G401.6 (cell line): ENCODE measurements around the gene WASF2.
"Not testable (repeated sequence)": the region's sequence is repeated elsewhere in the genome, so short reads cannot be mapped to it uniquely, and the experiment has no call there.

Experiments used
- FAIRE-seq: peaks from 2 replicates; lab custom pipeline; 2012; peaks lifted over from hg19 to GRCh38; lab: Jason Lieb, UNC

The WASF2 gene

GRCh38 chr1:27521861-27522431, 32.0 kb upstream of the WASF2 start:
- no peak for FAIRE-seq

DNA sequence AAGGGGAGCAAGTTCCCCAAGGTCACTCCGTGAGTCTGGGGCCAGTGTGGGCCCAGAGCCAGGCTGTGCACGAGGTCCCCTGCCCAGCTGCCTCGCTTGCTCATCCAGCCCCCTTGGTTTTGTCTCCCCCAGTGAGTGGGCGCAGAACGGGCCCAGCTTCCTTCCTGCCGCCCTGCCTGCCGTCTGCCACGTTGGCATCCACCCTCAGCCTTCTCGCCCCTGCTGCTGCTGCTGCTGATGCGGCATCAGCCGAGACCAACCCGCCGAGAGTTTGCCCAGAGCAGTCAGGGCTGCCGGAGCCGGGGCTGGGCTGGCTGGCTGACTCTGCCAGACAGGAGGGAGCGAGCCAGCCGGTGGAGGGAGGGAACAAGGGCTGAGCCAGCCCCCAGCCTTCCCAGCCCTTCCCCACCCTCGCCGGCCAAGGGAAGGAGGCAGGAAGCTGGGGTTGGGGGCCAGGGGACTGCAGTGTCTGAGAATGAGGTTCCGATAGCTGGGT, 31.4 kb upstream of the WASF2 start:
- no peak for FAIRE-seq

- no peak for FAIRE-seq
Measured at GRCh38 chr1:27520651-27521050, 30.7 kb upstream of the WASF2 start.

GRCh38 chr1:27519331-27520258, 29.6 kb upstream of the WASF2 start:
- no peak for FAIRE-seq

DNA sequence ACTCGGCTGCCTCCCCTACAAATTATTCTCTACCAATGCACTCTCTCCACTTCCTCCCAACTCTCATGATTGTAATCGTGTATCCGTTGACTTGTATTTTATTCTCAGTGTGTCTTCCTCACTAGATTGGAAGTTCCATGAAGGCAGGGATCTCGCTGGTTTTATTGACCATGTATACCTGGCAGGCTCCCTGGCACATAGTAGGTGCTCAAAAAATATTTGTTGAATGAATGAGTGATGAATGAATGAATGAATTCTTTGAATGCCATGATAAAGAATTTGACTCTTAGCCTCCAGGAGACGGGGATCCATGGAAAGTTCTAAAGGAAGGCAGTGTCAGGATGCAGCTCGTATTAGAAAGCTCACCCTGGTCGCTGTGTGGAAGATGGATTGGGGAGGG, 28.8 kb upstream of the WASF2 start:
- no peak for FAIRE-seq

GRCh38 chr1:27517907-27518718, 28.1 kb upstream of the WASF2 start:
- no peak for FAIRE-seq

GRCh38 chr1:27517301-27517700, 27.3 kb upstream of the WASF2 start:
- FAIRE-seq: no peak

DNA sequence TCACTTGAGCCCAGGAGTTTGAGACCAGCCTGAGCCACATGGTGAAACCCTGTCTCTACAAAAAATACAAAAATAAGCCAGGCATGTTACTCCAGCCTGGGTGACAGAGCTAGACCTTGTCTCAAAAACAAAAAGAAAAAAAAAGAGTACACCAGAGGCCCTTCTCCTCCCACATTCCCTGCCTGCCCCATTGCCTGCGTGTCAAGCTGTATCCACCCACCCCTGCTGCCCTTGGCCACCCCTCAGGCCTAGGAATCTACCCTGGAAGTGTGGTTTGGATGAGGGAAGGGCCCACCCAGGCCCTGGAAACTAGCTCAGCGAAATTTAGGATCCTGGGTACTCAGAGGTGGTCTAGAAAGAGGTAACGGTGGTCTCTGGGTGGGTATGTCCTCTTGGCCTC, 25.7 kb upstream of the WASF2 start:
- FAIRE-seq: no peak

DNA sequence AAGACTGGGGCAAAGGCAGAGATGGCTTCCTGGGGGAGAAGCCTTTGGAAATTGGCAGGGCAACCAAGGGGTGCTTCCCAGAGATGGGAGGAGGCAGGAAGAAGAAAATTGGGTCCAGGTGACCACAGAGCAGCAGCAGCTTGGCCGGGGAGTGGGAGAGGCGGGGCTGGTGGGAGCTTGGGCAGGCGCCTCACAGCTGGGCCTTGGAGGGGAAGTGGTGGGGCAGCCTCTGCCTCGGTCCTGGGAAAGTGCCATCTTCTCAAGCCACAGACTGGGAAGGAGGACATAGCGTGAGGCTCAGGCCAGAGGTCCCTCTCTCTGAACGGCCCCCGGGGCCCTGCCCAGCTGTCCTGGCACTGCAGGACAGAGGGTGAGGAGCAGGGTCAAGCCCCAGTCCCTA, 24.0 kb upstream of the WASF2 start:
- FAIRE-seq: no peak

DNA sequence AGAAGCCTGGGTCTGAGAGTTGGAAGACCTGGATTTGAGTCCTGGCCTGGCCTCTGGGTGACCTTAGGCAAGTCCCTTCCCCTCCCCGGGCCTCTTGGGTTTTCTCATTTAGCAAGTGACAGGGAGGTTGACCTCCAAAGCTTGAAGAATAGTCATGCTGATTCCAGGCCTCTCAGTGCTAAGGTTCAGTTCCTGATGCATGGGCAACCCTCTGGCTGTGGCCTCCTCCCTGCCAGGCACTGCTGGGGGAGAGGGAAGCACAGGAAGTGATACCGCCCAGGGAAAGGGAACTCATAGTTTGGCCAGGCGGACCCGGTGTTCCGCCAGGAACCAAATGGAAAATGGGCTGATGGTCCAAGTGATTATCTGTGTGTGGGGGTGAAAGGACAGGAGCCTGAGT, 23.6 kb upstream of the WASF2 start:
- FAIRE-seq: no peak

- no peak for FAIRE-seq
Measured at GRCh38 chr1:27509127-27510080, 19.4 kb upstream of the WASF2 start.

DNA sequence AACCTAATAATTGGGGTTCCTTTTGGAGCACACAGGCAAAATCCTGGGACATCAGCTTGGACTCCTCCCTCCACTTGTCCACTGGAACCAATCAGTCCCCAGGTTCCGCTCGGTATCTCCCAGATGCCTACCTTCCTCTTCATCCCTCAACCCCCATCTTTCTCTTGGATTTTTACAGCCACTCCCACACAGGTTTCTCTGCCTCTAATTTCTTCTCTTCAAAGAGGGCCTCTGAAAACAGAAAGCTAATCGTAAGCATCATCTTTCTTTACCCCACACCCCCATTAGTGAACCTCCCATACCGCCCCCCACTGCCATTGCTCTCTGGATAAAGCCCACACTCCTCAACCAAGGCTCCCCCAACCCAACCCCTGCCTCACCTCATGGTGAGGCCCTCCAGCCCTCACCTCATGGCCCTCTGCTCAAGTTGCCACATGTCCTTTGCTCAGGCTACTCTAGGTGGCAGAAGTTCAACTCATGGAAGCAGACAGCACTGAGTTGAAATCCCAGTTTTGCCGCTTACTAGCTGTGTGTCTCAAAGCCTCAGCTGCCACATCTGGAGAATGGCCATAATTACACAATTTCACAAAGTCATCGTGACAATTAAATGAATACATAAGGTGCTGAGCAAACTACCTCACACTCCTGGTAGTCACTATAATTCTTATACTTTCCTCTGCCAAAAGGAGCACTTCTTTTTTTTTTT, 18.1 kb upstream of the WASF2 start:
- FAIRE-seq: no peak

- FAIRE-seq: no peak
Measured at GRCh38 chr1:27506703-27507102, 16.7 kb upstream of the WASF2 start.

- FAIRE-seq: no peak
Measured at GRCh38 chr1:27505420-27505680, 15.4 kb upstream of the WASF2 start.

DNA sequence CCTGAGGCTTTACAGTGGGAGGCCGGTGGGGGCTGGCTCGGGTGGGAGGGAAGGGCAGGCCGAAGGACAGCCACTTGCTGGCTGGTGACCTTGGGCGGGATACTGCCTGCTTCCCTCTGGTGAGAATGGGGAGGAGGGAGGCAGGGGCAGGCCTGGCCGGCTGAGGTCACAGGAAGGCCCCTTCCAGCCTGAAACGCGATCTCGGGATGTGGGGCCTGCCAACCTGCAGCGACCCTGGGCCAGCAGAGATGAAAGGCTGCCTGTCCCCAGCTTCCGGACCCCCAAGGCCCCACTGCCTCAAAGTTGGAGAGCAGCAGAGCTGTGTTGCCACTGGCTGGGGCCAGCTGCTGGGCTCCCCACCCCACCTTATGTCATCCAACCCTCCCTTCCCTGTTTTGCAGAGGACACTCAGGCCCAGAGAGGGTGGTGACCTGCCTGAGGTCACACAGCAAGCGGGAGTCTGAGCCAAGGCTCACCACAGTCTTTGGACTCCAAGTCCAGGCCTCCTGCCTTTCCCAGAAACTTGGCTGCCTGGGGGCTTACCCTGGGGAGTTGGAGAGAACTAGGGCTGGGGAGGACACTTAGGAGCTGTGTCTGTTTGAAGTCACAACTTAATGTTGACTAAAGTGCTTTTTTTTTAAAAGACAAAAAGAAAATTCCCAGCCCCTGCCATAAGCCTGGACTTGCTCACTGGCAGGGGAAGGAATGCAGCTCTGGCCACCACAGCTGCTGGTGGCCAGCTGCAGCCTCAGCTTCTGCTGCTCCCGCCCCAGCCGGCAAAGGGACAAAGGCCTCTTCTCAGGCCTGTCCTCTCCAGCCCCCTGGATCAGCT, 14.8 kb upstream of the WASF2 start:
- FAIRE-seq: no peak

GRCh38 chr1:27503844-27504587, 14.0 kb upstream of the WASF2 start:
- FAIRE-seq: no peak

- FAIRE-seq: no peak
Measured at GRCh38 chr1:27503033-27503432, 13.1 kb upstream of the WASF2 start.

DNA sequence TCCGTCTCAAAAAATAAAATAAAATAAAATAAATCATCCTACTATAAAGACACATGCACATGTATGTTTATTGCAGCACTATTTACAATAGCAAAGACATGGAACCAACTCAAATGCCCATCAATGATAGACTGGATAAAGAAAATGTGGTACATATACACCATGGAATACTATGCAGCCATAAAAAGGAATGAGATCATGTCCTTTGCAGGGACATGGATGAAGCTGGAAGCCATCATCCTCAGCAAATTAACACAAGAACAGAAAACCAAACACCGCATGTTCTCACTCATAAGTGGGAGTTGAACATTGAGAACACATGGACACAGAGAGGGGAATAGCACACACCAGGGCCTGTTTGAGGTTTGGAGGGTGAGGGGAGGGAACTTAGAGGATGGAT, 11.2 kb upstream of the WASF2 start:
- not testable (repeated sequence) for FAIRE-seq

DNA sequence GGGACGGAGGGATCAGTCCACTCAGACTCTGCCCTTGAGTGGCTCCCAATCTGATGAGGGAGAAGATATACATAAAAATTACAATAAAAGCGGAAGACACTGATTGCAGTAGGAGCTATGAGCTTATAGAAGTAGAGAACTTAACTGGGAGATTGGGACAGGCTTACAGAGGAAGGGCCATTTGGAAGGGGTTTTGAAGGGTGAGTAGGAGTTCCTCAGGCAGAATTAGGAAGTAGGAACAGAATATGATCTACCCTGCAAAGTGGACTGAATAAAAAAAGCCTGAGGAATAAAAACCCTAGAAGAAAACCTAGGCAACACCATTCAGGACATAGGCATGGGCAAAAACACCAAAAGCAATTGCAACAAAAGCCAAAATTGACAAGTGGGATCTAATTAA, 9.2 kb upstream of the WASF2 start:
- no peak for FAIRE-seq
